ENCODE measurements around the gene TUT4. TPM values are rescaled to one million over a fixed set of nuclear protein-coding genes. Genes with fewer than 3 reads are reported as not detected.

TUT4 gene
- total and polyA plus RNA-seq, 2 experiments from 2014 or later = 14.9 to 18.9 TPM

GRCh38 chr1:52553362-52554266 is 722 bp upstream of the TUT4 start:
- H3K79me2 ChIP-seq (ENCODE audit: insufficient read depth) = peaks cover 40% of the 10 kb centered on the region
- 1 to 2% methylated on average over 27 to 56 of the region's 66 CpGs for WGBS, 2 experiments (ENCODE audit: low coverage in 1 of 2, low lambda C conversion rate in 2 of 2, missing lambda C conversion rate in 2 of 2)
- peak; percentile 97 for DNase-seq
- H3K36me3 ChIP-seq (ENCODE audit: low read depth) = no peaks in the 10 kb centered on the region
- no peaks in the 10 kb centered on the region for H3K9me3 ChIP-seq (ENCODE audit: low read depth)
- H3F3A ChIP-seq (ENCODE audit: insufficient read depth) = peaks cover 25% of the 10 kb centered on the region
- H2AFZ ChIP-seq = peak overlapping the region; percentile 91
- no peak for TF ChIP-seq EZH2phosphoT487 (IDR thresholded peaks at IDR 0.05; ENCODE audit: insufficient read depth, low read depth)
- TF ChIP-seq EZH2 (IDR thresholded peaks at IDR 0.05; ENCODE audit: insufficient read depth, poor library complexity, severe bottlenecking) = no peak
- peak overlapping the region; percentile 86 for H3K9ac ChIP-seq
- in situ Hi-C loops (cut with MboI) = no loop called here
- H4K20me1 ChIP-seq (ENCODE audit: insufficient read depth) = no peaks in the 10 kb centered on the region
- H3K27ac ChIP-seq = peak overlapping the region; percentile 50
- H3K4me3 ChIP-seq = peak overlapping the region; percentile 87
- peaks cover 17% of the 10 kb centered on the region for H3K4me1 ChIP-seq (ENCODE audit: insufficient read depth)
- H3K9me2 ChIP-seq (ENCODE audit: insufficient read depth) = no peaks in the 10 kb centered on the region
- H3K27me3 ChIP-seq (replicated peaks; ENCODE audit: insufficient read depth) = no peaks in the 10 kb centered on the region
- peak overlapping the region; percentile 93 for H3K4me2 ChIP-seq (ENCODE audit: unreplicated experiment)

- Histone ChIP-seq H3K4me2 (ENCODE audit: unreplicated experiment) (peak overlapping the region; percentile 93), H3F3A (ENCODE audit: insufficient read depth) (peaks cover 25% of the 10 kb centered on the region), H3K27ac (peak overlapping the region; percentile 50), H3K36me3 (ENCODE audit: low read depth) (no peaks in the 10 kb centered on the region), H3K9me2 (ENCODE audit: insufficient read depth) (no peaks in the 10 kb centered on the region), H3K79me2 (ENCODE audit: insufficient read depth) (peaks cover 53% of the 10 kb centered on the region), H3K9ac (peak overlapping the region; percentile 86), H3K4me3 (peak overlapping the region; percentile 87), H2AFZ (peak overlapping the region; percentile 91), H4K20me1 (ENCODE audit: insufficient read depth) (no peaks in the 10 kb centered on the region), H3K27me3 (replicated peaks; ENCODE audit: insufficient read depth) (no peaks in the 10 kb centered on the region), H3K9me3 (ENCODE audit: low read depth) (no peaks in the 10 kb centered on the region), H3K4me1 (ENCODE audit: insufficient read depth) (peaks cover 17% of the 10 kb centered on the region)
- DNase-seq = peak; percentile 78
- TF ChIP-seq EZH2 (IDR thresholded peaks at IDR 0.05; ENCODE audit: insufficient read depth, poor library complexity, severe bottlenecking) (no peak), EZH2phosphoT487 (IDR thresholded peaks at IDR 0.05; ENCODE audit: insufficient read depth, low read depth) (no peak)
- in situ Hi-C loops (cut with MboI) = no loop called here
- 1% methylated on average over 14 of the region's 14 CpGs for WGBS, 2 experiments (ENCODE audit: low coverage in 1 of 2, low lambda C conversion rate in 2 of 2, missing lambda C conversion rate in 2 of 2)
Observed at GRCh38 chr1:52552236-52552504, 722 bp downstream of the TUT4 start.

- peak overlapping the region; percentile 91 for H2AFZ ChIP-seq
- no peaks in the 10 kb centered on the region for H3K27me3 ChIP-seq (replicated peaks; ENCODE audit: insufficient read depth)
- WGBS, 2 experiments (ENCODE audit: low coverage in 1 of 2, low lambda C conversion rate in 2 of 2, missing lambda C conversion rate in 2 of 2) = 16% methylated on average over 20 of the region's 20 CpGs
- H3K9ac ChIP-seq = peak overlapping the region; percentile 86
- H4K20me1 ChIP-seq (ENCODE audit: insufficient read depth) = no peaks in the 10 kb centered on the region
- no peaks in the 10 kb centered on the region for H3K9me2 ChIP-seq (ENCODE audit: insufficient read depth)
- in situ Hi-C loops (cut with MboI) = no loop called here
- H3K4me3 ChIP-seq = peak overlapping the region; percentile 87
- no peaks in the 10 kb centered on the region for H3K36me3 ChIP-seq (ENCODE audit: low read depth)
- H3K27ac ChIP-seq = peak overlapping the region; percentile 50
- no peaks in the 10 kb centered on the region for H3K9me3 ChIP-seq (ENCODE audit: low read depth)
- DNase-seq = peak; percentile 68
- peak overlapping the region; percentile 93 for H3K4me2 ChIP-seq (ENCODE audit: unreplicated experiment)
- peaks cover 25% of the 10 kb centered on the region for H3F3A ChIP-seq (ENCODE audit: insufficient read depth)
- no peak for TF ChIP-seq EZH2 (IDR thresholded peaks at IDR 0.05; ENCODE audit: insufficient read depth, poor library complexity, severe bottlenecking)
- no peak for TF ChIP-seq EZH2phosphoT487 (IDR thresholded peaks at IDR 0.05; ENCODE audit: insufficient read depth, low read depth)
- peaks cover 17% of the 10 kb centered on the region for H3K4me1 ChIP-seq (ENCODE audit: insufficient read depth)
- peaks cover 58% of the 10 kb centered on the region for H3K79me2 ChIP-seq (ENCODE audit: insufficient read depth)
Observed at GRCh38 chr1:52551507-52552235, 1.2 kb downstream of the TUT4 start.

- no peaks in the 10 kb centered on the region for H3K36me3 ChIP-seq (ENCODE audit: low read depth)
- H2AFZ ChIP-seq = no peak overlapping the region
- peaks cover 25% of the 10 kb centered on the region for H3F3A ChIP-seq (ENCODE audit: insufficient read depth)
- no peak overlapping the region for H3K4me3 ChIP-seq
- 90 to 91% methylated on average over 7 of the region's 7 CpGs for WGBS, 2 experiments (ENCODE audit: low coverage in 1 of 2, low lambda C conversion rate in 2 of 2, missing lambda C conversion rate in 2 of 2)
- H3K4me2 ChIP-seq (ENCODE audit: unreplicated experiment) = no peak overlapping the region
- DNase-seq = no peak
- peaks cover 70% of the 10 kb centered on the region for H3K79me2 ChIP-seq (ENCODE audit: insufficient read depth)
- peaks cover 17% of the 10 kb centered on the region for H3K4me1 ChIP-seq (ENCODE audit: insufficient read depth)
- no peaks in the 10 kb centered on the region for H3K9me3 ChIP-seq (ENCODE audit: low read depth)
- H3K9ac ChIP-seq = no peak overlapping the region
- H3K27me3 ChIP-seq (replicated peaks; ENCODE audit: insufficient read depth) = no peaks in the 10 kb centered on the region
- no peak overlapping the region for H3K27ac ChIP-seq
- no peak for TF ChIP-seq EZH2 (IDR thresholded peaks at IDR 0.05; ENCODE audit: insufficient read depth, poor library complexity, severe bottlenecking)
- TF ChIP-seq EZH2phosphoT487 (IDR thresholded peaks at IDR 0.05; ENCODE audit: insufficient read depth, low read depth) = no peak
- in situ Hi-C loops (cut with MboI) = no loop called here
- no peaks in the 10 kb centered on the region for H4K20me1 ChIP-seq (ENCODE audit: insufficient read depth)
- H3K9me2 ChIP-seq (ENCODE audit: insufficient read depth) = no peaks in the 10 kb centered on the region
Observed at GRCh38 chr1:52550447-52550846, 2.4 kb downstream of the TUT4 start.
